Naive thymus-derived CD4-positive, alpha-beta T cell (primary cell): ENCODE data around the gene CLCN3. TPM values are rescaled to one million over a fixed set of nuclear protein-coding genes. Genes with fewer than 3 reads are reported as not detected.

Experiments
- ATAC-seq: fragments of 150-1000 bp; cut with Tn5 transposase; 2 replicates; pipeline ENCODE4 v1.10.0; 2021; ENCODE audit warnings: mild to moderate bottlenecking, moderate library complexity
- CTCF ChIA-PET: fragments of 350-600 bp; sonication (Branson Sonifier 250); formaldehyde crosslinking; loops from one replicate; lab custom pipeline; 2021; ENCODE audit warnings: antibody characterized with exemption; lab: Charles Lee
- POLR2A ChIA-PET: fragments of 350-600 bp; sonication (Branson Sonifier 250); formaldehyde crosslinking; loops from one replicate; lab custom pipeline; 2021; ENCODE audit warnings: antibody characterized with exemption, inconsistent platforms; lab: Charles Lee
- DNase-seq, 9 donors: peaks; one replicate each; pipeline versions ENCODE4 v3.0.0 to v3.0.0-alpha.2; 2020 to 2022; ENCODE audit warnings: mixed read lengths in 1 of 9
- H3K27ac ChIP-seq: one replicate; pipeline ENCODE4 v1.7.0; 2013; ENCODE audit warnings: mild to moderate bottlenecking, low read depth, low read length, moderate library complexity
- H3K27me3 ChIP-seq, 2 donors: one replicate each; pipeline ENCODE4 v1.7.0; 2013; ENCODE audit warnings: low read length in 2 of 2, mild to moderate bottlenecking in 2 of 2, moderate library complexity in 2 of 2; ENCODE audit not compliant: control insufficient read depth in 2 of 2, insufficient read depth in 2 of 2
- H3K36me3 ChIP-seq, 3 experiments: 1 replicate in 2 of 3; 2 replicates in 1 of 3; pipeline ENCODE4 v1.7.0; 2013; ENCODE audit warnings: low read length in 3 of 3, mild to moderate bottlenecking in 3 of 3, moderate library complexity in 1 of 3; ENCODE audit not compliant: insufficient read depth in 3 of 3, control insufficient read depth in 2 of 3
- H3K4me1 ChIP-seq, 2 donors: one replicate each; pipeline ENCODE4 v1.7.0; 2013; ENCODE audit warnings: low read length in 2 of 2, mild to moderate bottlenecking in 2 of 2, moderate library complexity in 1 of 2; ENCODE audit not compliant: control insufficient read depth in 2 of 2, insufficient read depth in 2 of 2
- H3K4me3 ChIP-seq: 2 replicates; pipeline ENCODE4 v1.7.0; 2013; ENCODE audit warnings: mild to moderate bottlenecking, low read length
- H3K9me3 ChIP-seq, 3 experiments: 1 replicate in 2 of 3; 2 replicates in 1 of 3; pipeline ENCODE4 v1.7.0; 2013; ENCODE audit warnings: low read length in 3 of 3; ENCODE audit not compliant: control insufficient read depth in 2 of 3
- H3K27ac Mint-ChIP-seq, 9 donors: one replicate each; pipeline ENCODE4 v1.8.0; 2020 to 2022; ENCODE audit warnings: mixed read lengths in 9 of 9, mild to moderate bottlenecking in 8 of 9, moderate library complexity in 5 of 9, inconsistent platforms in 2 of 9
- H3K27me3 Mint-ChIP-seq, 5 donors: one replicate each; pipeline ENCODE4 v1.8.0; 2021 to 2022; ENCODE audit warnings: mixed read lengths in 5 of 5, mild to moderate bottlenecking in 1 of 5
- H3K36me3 Mint-ChIP-seq, 5 donors: one replicate each; pipeline ENCODE4 v1.8.0; 2020 to 2022; ENCODE audit warnings: mixed read lengths in 5 of 5, mild to moderate bottlenecking in 3 of 5, inconsistent platforms in 1 of 5
- H3K4me1 Mint-ChIP-seq, 7 donors: one replicate each; pipeline ENCODE4 v1.8.0; 2020 to 2022; ENCODE audit warnings: mixed read lengths in 7 of 7, mild to moderate bottlenecking in 3 of 7, inconsistent platforms in 1 of 7
- H3K4me3 Mint-ChIP-seq, 10 donors: one replicate each; pipeline ENCODE4 v1.8.0; 2020 to 2022; ENCODE audit warnings: mild to moderate bottlenecking in 10 of 10, mixed read lengths in 10 of 10, moderate library complexity in 6 of 10, inconsistent platforms in 2 of 10
- H3K9me3 Mint-ChIP-seq, 11 donors: one replicate each; pipeline ENCODE4 v1.8.0; 2020 to 2022; ENCODE audit warnings: mixed read lengths in 11 of 11, mild to moderate bottlenecking in 4 of 11, inconsistent platforms in 1 of 11, moderate library complexity in 1 of 11
- intact Hi-C, 2 donors: fragments of 100-400 bp; cut with micrococcal nuclease; formaldehyde crosslinking; loops; one replicate each; pipeline ENCODE4 v1.15.1; 2023
- polyA plus RNA-seq, 2 donors: library from polyadenylated mRNA; unstranded; fragments of 300-500 nt; fragmentation: Illumina TruSeq; gene quantifications; one replicate each; pipeline ENCODE4 v1.2.3, GENCODE V29; 2021
- total RNA-seq, 6 experiments: library from RNA in 5 of 6; stranded (reverse) in 5 of 6; gene quantifications; 1 replicate in 5 of 6; 2 replicates in 1 of 6; pipeline ENCODE4 v1.2.3 and lab custom pipeline; 2021 to 2026

CLCN3 gene
- total and polyA plus RNA-seq, 7 experiments from 2014 or later: 7.6 to 35.0 (median 18.3) TPM

DNA sequence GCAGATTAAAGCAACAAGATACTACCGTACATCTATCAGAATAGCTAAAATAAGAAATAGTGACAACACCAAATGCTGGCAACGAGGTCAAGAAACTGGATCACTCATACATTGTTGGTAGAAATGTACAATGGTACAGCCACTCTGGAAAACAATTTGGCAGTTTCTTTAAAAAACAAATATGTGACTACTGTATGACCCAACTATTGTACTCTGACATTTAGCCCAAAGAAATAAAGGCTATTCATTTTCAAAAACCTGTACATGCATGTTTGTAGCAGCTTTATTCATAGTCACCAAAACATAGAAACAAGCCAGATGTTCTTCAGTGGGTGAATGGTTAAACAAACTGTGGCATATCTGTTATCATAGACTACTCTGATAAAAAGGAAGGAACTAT lies 8.2 kb downstream of the CLCN3 start:
- no peak overlapping the region for H3K4me3 ChIP-seq
- Mint-ChIP-seq H3K36me3 (peaks cover 0 to 8% (median 6%) of the 10 kb centered on the region in 5 donors), H3K27ac (peak overlapping the region in 2 of 9 donors; percentile 29 to 31), H3K4me1 (peaks cover 24 to 60% (median 46%) of the 10 kb centered on the region in 7 donors), H3K4me3 (no peak overlapping the region), H3K9me3 (no peaks in the 10 kb centered on the region), H3K27me3 (no peaks in the 10 kb centered on the region)
- H3K9me3 ChIP-seq: no peaks in the 10 kb centered on the region
- no peak overlapping the region for H3K27ac ChIP-seq
- ATAC-seq: no peak
- ChIA-PET CTCF (no interaction called here), POLR2A (interaction anchor here (0.8 kb wide), 1 partner anchor 10 kb away, joined by 3 read pairs; no protein-coding TSS in a partner anchor)
- no peak for DNase-seq
- H3K4me1 ChIP-seq: peaks cover 0 to 5% of the 10 kb centered on the region in 2 donors
- intact Hi-C loops: no loop called here
- no peaks in the 10 kb centered on the region for H3K27me3 ChIP-seq
- H3K36me3 ChIP-seq: no peaks in the 10 kb centered on the region

DNA sequence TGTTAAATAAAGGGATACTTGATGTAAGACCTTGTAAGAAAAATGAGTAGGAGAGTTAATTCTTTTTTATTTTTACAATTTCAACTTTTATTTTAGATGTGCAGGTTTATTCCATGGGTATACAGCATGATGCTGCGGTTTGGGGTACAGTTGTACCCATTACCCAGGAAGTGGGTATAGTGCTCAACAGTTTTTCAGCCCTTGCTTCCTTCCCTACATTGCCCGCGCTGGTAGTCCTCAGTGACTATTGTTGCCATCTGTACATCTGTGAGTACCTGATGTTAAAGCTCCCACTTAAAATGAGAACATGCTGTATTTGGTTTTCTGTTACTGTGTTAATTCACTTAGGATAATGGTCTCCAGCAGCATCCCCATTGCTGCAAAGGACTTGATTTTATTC lies 9.7 kb downstream of the CLCN3 start:
- intact Hi-C loops: no loop called here

DNA sequence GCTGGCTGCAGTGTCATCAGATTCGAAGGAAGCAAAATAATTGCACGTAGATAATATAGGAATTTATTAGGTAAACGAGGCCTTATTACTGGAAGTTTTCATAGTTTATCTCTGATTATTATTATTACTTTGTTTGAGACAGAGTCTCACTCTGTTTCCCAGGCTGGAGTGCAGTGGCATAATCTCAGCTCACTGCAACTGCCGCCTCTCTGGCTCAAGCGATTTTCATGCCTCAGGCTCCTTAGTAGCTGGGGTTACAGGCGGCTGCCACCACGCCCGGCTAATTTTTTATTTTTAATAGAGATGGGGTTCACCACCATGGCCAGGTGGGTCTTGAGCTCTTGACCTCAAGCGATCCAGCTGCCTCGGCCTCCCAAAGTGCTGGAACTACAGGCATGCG lies 12.5 kb downstream of the CLCN3 start:
- Mint-ChIP-seq H3K9me3 (no peaks in the 10 kb centered on the region), H3K4me1 (peaks cover 9 to 56% (median 25%) of the 10 kb centered on the region in 7 donors), H3K4me3 (no peak overlapping the region), H3K36me3 (peaks cover 7 to 23% (median 15%) of the 10 kb centered on the region in 5 donors), H3K27ac (no peak overlapping the region), H3K27me3 (no peaks in the 10 kb centered on the region)
- no peaks in the 10 kb centered on the region for H3K9me3 ChIP-seq
- no peak for DNase-seq
- ATAC-seq: no peak
- ChIA-PET CTCF (no interaction called here), POLR2A (interaction anchor here (0.6 kb wide), 1 partner anchor 79 kb away, joined by 4 read pairs; no protein-coding TSS in a partner anchor)
- intact Hi-C loops: no loop called here
- H3K27me3 ChIP-seq: no peaks in the 10 kb centered on the region
- H3K4me1 ChIP-seq: peaks cover 0 to 5% of the 10 kb centered on the region in 2 donors
- no peak overlapping the region for H3K4me3 ChIP-seq
- H3K36me3 ChIP-seq: peaks cover 0 to 6% (median 5%) of the 10 kb centered on the region in 3 experiments
- no peak overlapping the region for H3K27ac ChIP-seq

More for the DNA sequence above, 9.7 kb downstream of the CLCN3 start:
- H3K9me3 Mint-ChIP-seq: no peaks in the 10 kb centered on the region
- H3K27me3 Mint-ChIP-seq: no peaks in the 10 kb centered on the region
- H3K27me3 ChIP-seq: no peaks in the 10 kb centered on the region
- peaks cover 0 to 7% (median 6%) of the 10 kb centered on the region in 5 donors for H3K36me3 Mint-ChIP-seq
- peaks cover 0 to 5% of the 10 kb centered on the region in 2 donors for H3K4me1 ChIP-seq
- no peak for ATAC-seq
- no peak overlapping the region for H3K27ac ChIP-seq
- ChIA-PET CTCF (no interaction called here), POLR2A (no interaction called here)
- no peak for DNase-seq
- no peak overlapping the region for H3K4me3 Mint-ChIP-seq
- peaks cover 22 to 68% (median 43%) of the 10 kb centered on the region in 7 donors for H3K4me1 Mint-ChIP-seq
- peak overlapping the region in 1 of 9 donors; percentile 34 for H3K27ac Mint-ChIP-seq
- no peaks in the 10 kb centered on the region for H3K36me3 ChIP-seq
- no peaks in the 10 kb centered on the region for H3K9me3 ChIP-seq
- H3K4me3 ChIP-seq: no peak overlapping the region

DNA sequence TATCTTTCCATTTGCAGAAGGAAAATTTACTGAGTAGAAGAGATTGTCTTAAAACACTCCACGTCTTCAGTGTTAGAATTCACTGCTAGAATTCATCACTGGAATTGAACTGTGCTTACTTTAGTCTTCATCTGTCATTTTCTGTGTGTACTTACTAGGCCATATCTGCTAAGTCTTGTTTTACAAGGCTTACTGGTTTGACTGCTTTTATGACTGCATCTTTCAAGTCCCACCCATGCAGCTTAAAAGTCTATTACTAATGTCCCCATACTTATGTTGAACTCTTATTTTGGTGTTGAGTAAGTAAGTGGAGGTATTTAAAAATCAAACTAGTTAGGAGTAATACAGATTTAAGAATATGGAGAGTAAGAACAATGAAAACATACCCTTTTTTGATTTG lies 14.6 kb downstream of the CLCN3 start:
- H3K4me3 ChIP-seq: no peak overlapping the region
- Mint-ChIP-seq H3K27ac (no peak overlapping the region), H3K4me3 (no peak overlapping the region), H3K9me3 (no peaks in the 10 kb centered on the region), H3K27me3 (no peaks in the 10 kb centered on the region), H3K36me3 (peaks cover 12 to 40% (median 21%) of the 10 kb centered on the region in 5 donors), H3K4me1 (peaks cover 14 to 42% (median 22%) of the 10 kb centered on the region in 7 donors)
- no peak overlapping the region for H3K27ac ChIP-seq
- peaks cover 0 to 4% of the 10 kb centered on the region in 2 donors for H3K4me1 ChIP-seq
- ATAC-seq (no peak), DNase-seq (no peak)
- POLR2A ChIA-PET: no interaction called here
- peaks cover 0 to 13% (median 6%) of the 10 kb centered on the region in 3 experiments for H3K36me3 ChIP-seq
- H3K27me3 ChIP-seq: no peaks in the 10 kb centered on the region
- H3K9me3 ChIP-seq: no peaks in the 10 kb centered on the region
- CTCF ChIA-PET: no interaction called here
- intact Hi-C loops: no loop called here

- H3K27me3 ChIP-seq: no peaks in the 10 kb centered on the region
- H3K4me3 ChIP-seq: no peak overlapping the region
- DNase-seq: no peak
- peaks cover 4 to 12% (median 8%) of the 10 kb centered on the region in 7 donors for H3K4me1 Mint-ChIP-seq
- no peak for ATAC-seq
- CTCF ChIA-PET: no interaction called here
- H3K36me3 ChIP-seq: peaks cover 0 to 13% (median 6%) of the 10 kb centered on the region in 3 experiments
- intact Hi-C loops: no loop called here
- POLR2A ChIA-PET: interaction anchor here (0.7 kb wide), 1 partner anchor 561 kb away, joined by 3 read pairs; no protein-coding TSS in a partner anchor
- no peak overlapping the region for H3K27ac Mint-ChIP-seq
- H3K27ac ChIP-seq: no peak overlapping the region
- no peaks in the 10 kb centered on the region for H3K9me3 ChIP-seq
- no peak overlapping the region for H3K4me3 Mint-ChIP-seq
- H3K4me1 ChIP-seq: no peaks in the 10 kb centered on the region
- H3K9me3 Mint-ChIP-seq: no peaks in the 10 kb centered on the region
- H3K27me3 Mint-ChIP-seq: no peaks in the 10 kb centered on the region
- peaks cover 12 to 58% (median 33%) of the 10 kb centered on the region in 5 donors for H3K36me3 Mint-ChIP-seq
These were observed 20.0 kb downstream of the CLCN3 start for GRCh38 chr4:169640261-169640870.

DNA sequence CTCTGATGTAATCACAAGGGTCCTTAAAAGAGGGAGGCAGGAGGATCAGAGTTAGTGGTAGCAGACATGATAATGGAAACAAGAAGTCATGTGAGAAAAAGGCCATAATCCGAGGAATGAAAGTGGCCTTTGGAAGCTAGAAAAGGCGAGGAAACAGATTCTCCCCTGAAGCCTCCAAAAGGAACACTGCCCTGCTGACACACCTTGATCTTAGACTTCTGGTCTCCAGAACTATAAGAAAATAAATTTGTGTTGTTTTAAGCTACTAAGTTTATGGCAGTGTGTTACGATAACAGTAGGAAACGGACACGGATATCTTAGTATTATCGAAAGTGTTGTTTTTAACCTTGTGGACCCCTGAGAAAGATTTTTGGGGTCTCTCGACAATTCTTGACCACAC lies 24.4 kb downstream of the CLCN3 start:
- POLR2A ChIA-PET: no interaction called here
- Histone ChIP-seq H3K4me1 (no peaks in the 10 kb centered on the region), H3K36me3 (no peaks in the 10 kb centered on the region), H3K27me3 (no peaks in the 10 kb centered on the region), H3K4me3 (no peak overlapping the region), H3K27ac (no peak overlapping the region), H3K9me3 (no peaks in the 10 kb centered on the region)
- Mint-ChIP-seq H3K36me3 (peaks cover 0 to 49% (median 28%) of the 10 kb centered on the region in 5 donors), H3K9me3 (no peaks in the 10 kb centered on the region), H3K27me3 (no peaks in the 10 kb centered on the region), H3K4me3 (no peak overlapping the region), H3K4me1 (peaks cover 0 to 13% (median 6%) of the 10 kb centered on the region in 7 donors), H3K27ac (no peak overlapping the region)
- no peak for ATAC-seq
- no peak for DNase-seq
- intact Hi-C loops: no loop called here
- CTCF ChIA-PET: no interaction called here

DNA sequence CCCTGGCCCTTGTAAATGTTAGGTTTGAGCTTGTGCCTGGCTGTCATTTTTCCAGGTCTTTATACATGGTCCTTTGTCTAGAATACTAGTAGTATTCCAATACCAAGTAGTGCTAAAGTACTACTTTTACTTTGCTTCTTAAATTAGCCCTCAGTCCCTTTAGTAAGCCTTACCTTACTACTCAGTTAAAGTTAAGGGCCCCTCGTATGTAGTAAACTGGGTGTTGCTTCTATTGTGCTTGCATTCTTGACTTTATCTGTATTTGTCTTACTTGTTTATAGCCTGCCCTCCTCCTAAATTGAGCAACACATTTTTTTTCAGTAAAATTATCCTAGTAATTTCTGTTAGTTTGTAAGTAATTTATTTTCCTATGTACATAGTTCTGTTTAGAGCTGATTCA lies 25.2 kb downstream of the CLCN3 start:
- Histone ChIP-seq H3K4me1 (no peaks in the 10 kb centered on the region), H3K9me3 (no peaks in the 10 kb centered on the region), H3K36me3 (no peaks in the 10 kb centered on the region), H3K4me3 (no peak overlapping the region), H3K27ac (no peak overlapping the region), H3K27me3 (no peaks in the 10 kb centered on the region)
- Mint-ChIP-seq H3K27me3 (no peaks in the 10 kb centered on the region), H3K9me3 (no peaks in the 10 kb centered on the region), H3K36me3 (peaks cover 0 to 42% (median 22%) of the 10 kb centered on the region in 5 donors), H3K27ac (no peak overlapping the region), H3K4me1 (peaks cover under 1 to 17% (median 9%) of the 10 kb centered on the region in 7 donors), H3K4me3 (no peak overlapping the region)
- ATAC-seq (no peak), DNase-seq (no peak)
- ChIA-PET POLR2A (no interaction called here), CTCF (no interaction called here)
- intact Hi-C loops: no loop called here
